ENCODE measurements around the gene DMXL2.

DMXL2 gene

DNA sequence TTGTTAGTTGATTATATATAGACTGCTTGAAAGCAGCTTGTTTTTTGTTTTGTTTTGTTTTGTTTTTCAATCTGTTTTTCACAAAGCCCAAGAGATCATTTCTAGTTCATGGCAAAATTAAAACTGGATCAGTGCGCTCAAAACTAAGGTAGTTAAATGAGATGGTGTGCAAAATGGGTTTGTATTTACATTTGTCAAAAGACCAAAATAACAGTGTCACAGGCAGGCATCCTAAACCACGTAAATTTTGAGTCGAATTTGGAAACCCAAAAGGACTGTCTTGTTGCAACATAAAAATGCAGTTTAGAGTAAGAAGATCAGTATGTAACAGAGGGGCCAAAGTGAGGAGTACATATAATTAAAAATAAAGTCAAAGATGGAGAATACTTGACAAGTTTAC lies 2.4 kb downstream of the DMXL2 start:
- TF ChIP-seq, protein P1, sequence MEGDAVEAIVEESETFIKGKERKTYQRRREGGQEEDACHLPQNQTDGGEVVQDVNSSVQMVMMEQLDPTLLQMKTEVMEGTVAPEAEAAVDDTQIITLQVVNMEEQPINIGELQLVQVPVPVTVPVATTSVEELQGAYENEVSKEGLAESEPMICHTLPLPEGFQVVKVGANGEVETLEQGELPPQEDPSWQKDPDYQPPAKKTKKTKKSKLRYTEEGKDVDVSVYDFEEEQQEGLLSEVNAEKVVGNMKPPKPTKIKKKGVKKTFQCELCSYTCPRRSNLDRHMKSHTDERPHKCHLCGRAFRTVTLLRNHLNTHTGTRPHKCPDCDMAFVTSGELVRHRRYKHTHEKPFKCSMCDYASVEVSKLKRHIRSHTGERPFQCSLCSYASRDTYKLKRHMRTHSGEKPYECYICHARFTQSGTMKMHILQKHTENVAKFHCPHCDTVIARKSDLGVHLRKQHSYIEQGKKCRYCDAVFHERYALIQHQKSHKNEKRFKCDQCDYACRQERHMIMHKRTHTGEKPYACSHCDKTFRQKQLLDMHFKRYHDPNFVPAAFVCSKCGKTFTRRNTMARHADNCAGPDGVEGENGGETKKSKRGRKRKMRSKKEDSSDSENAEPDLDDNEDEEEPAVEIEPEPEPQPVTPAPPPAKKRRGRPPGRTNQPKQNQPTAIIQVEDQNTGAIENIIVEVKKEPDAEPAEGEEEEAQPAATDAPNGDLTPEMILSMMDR (IDR thresholded peaks at IDR 0.05): no peak

DNA sequence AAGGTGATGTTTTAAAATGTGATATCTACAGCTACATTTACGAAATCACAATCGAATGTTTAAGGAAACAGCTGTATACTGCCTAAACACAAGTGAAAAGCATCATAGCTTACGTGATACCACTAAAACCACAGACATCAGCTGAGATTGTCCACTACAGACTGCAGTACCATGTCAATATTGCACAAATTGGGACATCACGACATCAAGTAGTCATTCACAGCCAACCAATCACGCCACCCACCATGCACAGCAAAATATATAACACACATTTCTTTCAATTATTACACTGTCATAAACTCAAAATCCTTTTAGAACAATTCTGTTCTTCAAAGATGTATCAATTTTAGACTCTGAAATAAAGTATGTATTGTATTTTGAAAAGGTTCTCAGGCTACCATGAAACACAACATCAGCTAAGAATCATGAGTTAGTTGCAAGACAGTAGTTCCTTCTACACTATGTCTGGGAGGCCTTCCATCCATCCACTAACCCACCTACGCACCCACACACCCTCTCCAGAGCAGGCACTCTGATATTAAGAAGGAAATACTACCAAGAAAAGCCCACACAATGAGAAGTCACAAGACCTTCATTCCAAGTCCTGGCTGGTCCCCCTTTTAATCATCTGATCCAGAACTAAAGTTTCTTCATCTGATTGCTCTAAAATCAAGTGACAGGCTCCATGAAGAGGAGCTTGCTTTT lies 3.1 kb downstream of the DMXL2 start:
- TF ChIP-seq, protein P1 (IDR thresholded peaks at IDR 0.05): no peak

DNA sequence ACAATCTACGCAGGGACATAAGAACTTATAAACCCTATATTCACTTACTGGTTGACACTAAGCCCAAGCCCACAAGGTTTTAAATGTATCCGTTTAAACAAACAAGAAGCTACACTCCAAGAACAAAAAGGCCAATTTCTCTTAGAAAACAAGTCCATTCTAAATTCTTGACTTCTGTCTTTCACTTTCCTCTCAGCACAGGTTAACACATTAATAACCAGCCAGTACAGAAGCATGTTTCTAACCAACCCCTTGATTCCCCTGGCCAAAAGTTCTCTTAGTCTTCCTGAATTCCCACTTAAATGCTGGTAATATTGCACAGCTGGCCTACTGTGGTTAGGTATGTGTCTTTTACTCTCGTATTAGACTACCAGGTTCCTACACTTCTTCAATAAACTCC lies 4.7 kb downstream of the DMXL2 start:
- TF ChIP-seq, protein P1 (IDR thresholded peaks at IDR 0.05): no peak

DNA sequence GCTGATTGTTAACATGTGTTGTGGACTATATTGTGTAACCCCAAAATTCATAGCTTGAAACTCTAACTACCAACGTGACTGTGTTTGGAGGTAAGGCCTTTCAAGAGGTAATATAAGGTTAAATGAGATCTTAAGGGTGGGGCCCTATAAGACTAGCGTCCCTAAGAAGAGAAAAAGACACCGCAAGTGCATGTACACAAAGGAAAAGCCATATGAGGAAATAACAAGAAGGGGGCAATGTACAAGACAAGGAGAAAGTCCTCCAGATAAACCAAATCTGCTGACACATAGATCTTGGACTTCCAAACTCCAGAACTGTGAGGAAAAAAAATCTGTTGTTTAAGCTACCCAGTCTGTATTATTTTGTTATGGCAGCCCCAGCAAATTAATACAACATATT lies 8.6 kb downstream of the DMXL2 start:
- TF ChIP-seq, protein P1 (IDR thresholded peaks at IDR 0.05): no peak

DNA sequence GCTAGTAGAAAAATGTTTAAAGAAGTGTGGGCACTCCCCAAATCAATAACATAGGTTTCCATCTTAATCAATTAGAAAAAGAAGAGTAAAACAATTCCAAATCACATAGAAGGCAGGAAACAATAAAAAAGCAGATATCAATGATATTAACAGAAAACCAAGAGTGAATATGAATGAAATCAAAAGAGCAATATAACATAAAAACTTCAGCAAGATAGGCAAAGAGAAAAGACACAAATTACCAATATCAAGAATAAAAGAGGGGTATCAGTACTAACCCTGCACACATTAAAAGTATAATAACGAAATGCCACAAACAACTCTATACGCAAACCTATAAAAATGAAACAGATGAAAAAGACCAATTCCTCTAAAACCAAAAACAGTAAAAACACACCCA lies 19.6 kb downstream of the DMXL2 start:
- TF ChIP-seq, protein P1 (IDR thresholded peaks at IDR 0.05): no peak

DNA sequence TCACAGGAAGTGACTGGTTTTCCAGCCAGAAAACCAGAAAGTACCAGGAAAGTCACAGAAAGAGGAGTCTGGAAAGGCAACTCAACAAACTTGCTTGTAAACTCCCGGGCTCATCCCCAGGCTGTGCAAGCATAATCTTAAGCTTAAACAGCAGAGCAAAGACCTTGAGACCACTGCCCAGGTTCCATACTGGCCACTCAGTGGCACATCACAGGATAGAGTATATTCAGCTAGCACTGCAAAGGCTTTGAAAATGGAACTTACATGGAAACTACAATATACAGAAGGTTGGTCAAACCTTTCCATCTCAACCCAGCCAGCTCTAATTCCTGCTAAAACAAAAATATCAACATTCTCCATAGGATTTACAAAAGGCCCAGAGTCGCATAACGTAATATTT lies 20.1 kb downstream of the DMXL2 start:
- TF ChIP-seq, protein P1 (IDR thresholded peaks at IDR 0.05): no peak

DNA sequence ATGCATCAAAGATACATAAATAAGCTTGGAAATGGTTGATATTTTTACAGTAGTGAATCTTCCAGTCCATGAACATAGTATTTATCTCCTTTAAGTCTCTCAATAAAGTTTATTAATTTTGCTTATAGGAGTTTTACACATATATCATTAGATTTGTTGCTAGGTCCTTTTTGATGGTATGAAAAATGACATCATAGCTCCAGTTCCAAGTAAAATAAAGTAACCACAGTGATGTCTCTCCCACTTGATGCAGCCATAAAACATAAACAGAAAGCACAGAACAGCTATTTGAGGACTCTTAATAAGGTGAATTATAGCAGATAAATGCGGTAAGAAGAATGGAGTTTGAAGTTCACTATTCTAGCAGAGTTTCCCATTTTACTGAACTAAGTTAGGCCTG lies 20.8 kb downstream of the DMXL2 start:
- TF ChIP-seq, protein P1 (IDR thresholded peaks at IDR 0.05): no peak

DNA sequence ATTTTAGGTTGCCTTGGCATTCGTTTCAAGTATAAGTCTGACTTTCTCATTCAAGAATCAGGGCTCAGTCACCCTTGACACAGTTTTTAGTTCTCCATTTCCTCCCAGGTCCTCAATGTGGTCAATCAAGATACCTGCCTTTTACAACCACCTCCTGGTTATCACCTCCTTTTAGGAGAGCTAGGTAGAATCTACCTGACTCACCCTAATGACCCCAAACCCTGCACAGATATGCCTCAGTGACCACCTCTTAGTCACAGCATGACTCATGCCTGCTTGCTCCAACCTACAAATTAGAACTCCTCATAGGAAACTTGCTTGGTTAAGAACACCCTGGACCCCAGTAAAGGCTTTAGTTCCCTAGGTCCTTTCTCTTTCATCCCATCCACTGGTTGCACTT lies 22.5 kb downstream of the DMXL2 start:
- TF ChIP-seq, protein P1 (IDR thresholded peaks at IDR 0.05): no peak
